GM23248 (cell line): ENCODE results near the gene FOXD1. TPM values are rescaled to one million over a fixed set of nuclear protein-coding genes. Genes with fewer than 3 reads are reported as not detected.

Experiments
- DNase-seq: peaks from one replicate; pipeline ENCODE4 v3.0.0-alpha.2; 2015
- H2AFZ ChIP-seq: fragments of 200-600 bp; sonication (generic); 2 replicates; pipeline ENCODE4 v1.6.1; 2016; ENCODE audit warnings: antibody characterized with exemption
- H3F3A ChIP-seq: fragments of 200-600 bp; sonication (generic); 2 replicates; pipeline ENCODE4 v1.6.1; 2016; ENCODE audit warnings: mild to moderate bottlenecking, antibody characterized with exemption, mixed run types; ENCODE audit not compliant: insufficient read depth
- H3K27ac ChIP-seq: fragments of 200-600 bp; sonication (generic); 2 replicates; pipeline ENCODE4 v1.5.1; 2016; ENCODE audit warnings: mild to moderate bottlenecking
- H3K27me3 ChIP-seq: fragments of 200-600 bp; sonication (generic); replicated peaks from 2 replicates; pipeline ENCODE4 v1.6.1; 2016; ENCODE audit warnings: mild to moderate bottlenecking; ENCODE audit not compliant: insufficient read depth
- H3K36me3 ChIP-seq: fragments of 200-600 bp; sonication (generic); 2 replicates; pipeline ENCODE4 v1.6.1; 2016; ENCODE audit warnings: low read depth, mild to moderate bottlenecking
- H3K4me1 ChIP-seq: fragments of 200-600 bp; sonication (generic); 2 replicates; pipeline ENCODE4 v1.6.1; 2016; ENCODE audit warnings: mild to moderate bottlenecking; ENCODE audit not compliant: insufficient read depth
- H3K4me2 ChIP-seq: fragments of 200-600 bp; sonication (generic); one replicate; pipeline ENCODE4 v1.6.1; 2016; ENCODE audit warnings: mild to moderate bottlenecking; ENCODE audit not compliant: unreplicated experiment
- H3K4me3 ChIP-seq: fragments of 200-600 bp; sonication (generic); 2 replicates; pipeline ENCODE4 v1.5.1; 2016; ENCODE audit warnings: mild to moderate bottlenecking
- H3K79me2 ChIP-seq: fragments of 200-600 bp; sonication (generic); 2 replicates; pipeline ENCODE4 v1.6.1; 2016; ENCODE audit warnings: mild to moderate bottlenecking; ENCODE audit not compliant: insufficient read depth
- H3K9ac ChIP-seq: fragments of 200-600 bp; sonication (generic); 2 replicates; pipeline ENCODE4 v1.6.1; 2016; ENCODE audit warnings: mild to moderate bottlenecking
- H3K9me2 ChIP-seq: fragments of 200-600 bp; sonication (generic); 2 replicates; pipeline ENCODE4 v1.6.1; 2016; ENCODE audit warnings: mixed run types, mild to moderate bottlenecking, moderate library complexity; ENCODE audit not compliant: insufficient read depth
- H3K9me3 ChIP-seq: fragments of 200-600 bp; sonication (generic); one replicate; pipeline ENCODE4 v1.6.1; 2017; ENCODE audit warnings: low read depth
- H4K20me1 ChIP-seq: fragments of 200-600 bp; sonication (generic); 2 replicates; pipeline ENCODE4 v1.6.0; 2016; ENCODE audit not compliant: insufficient read depth
- EZH2 ChIP-seq: fragments of 200-600 bp; sonication (generic); IDR thresholded peaks from 2 replicates; pipeline ENCODE4 v1.6.1; 2018; ENCODE audit warnings: antibody characterized with exemption, mild to moderate bottlenecking; ENCODE audit not compliant: insufficient read depth, poor library complexity, severe bottlenecking
- EZH2phosphoT487 ChIP-seq: fragments of 200-600 bp; sonication (generic); IDR thresholded peaks from 2 replicates; pipeline ENCODE4 v1.6.1; 2018; ENCODE audit warnings: antibody characterized with exemption, moderate library complexity, mild to moderate bottlenecking, low read depth; ENCODE audit not compliant: insufficient read depth
- WGBS, 2 experiments: methylation state at CpG; one replicate each; pipeline ENCODE4 v1.1.6; 2015 to 2017; ENCODE audit warnings: low lambda C conversion rate in 2 of 2, low coverage in 1 of 2; ENCODE audit errors: missing lambda C conversion rate in 2 of 2; 5-methylcytosine and 5-hydroxymethylcytosine counted together
- in situ Hi-C: fragments of 300-500 bp; cut with MboI; formaldehyde crosslinking; loops from 2 replicates; pipeline ENCODE4 v1.15.0; 2020
- polyA plus RNA-seq: library from polyadenylated mRNA; unstranded; fragments of >200 nt; fragmentation: Nextera tagmentation; extraction: Ambion mirVana; gene quantifications from 2 replicates; pipeline ENCODE4 v1.2.1, GENCODE V29; 2016
- total RNA-seq: library from RNA; depleted of rRNA; stranded (reverse); fragments of >200 nt; shearing (Covaris generic); gene quantifications from 2 replicates; pipeline ENCODE4 v1.2.3, GENCODE V29; 2014

The FOXD1 gene
- total and polyA plus RNA-seq, 2 experiments from 2014 or later = 8.0 to 53.9 TPM

- Histone ChIP-seq H3K79me2 (peaks cover 15% of the 10 kb centered on the region), H3K9ac (no peak overlapping the region), H3K4me2 (no peak overlapping the region), H4K20me1 (no peaks in the 10 kb centered on the region), H3K27ac (no peak overlapping the region), H3K9me3 (no peaks in the 10 kb centered on the region), H3K9me2 (no peaks in the 10 kb centered on the region), H3K4me1 (peaks cover 10% of the 10 kb centered on the region), H3K27me3 (no peaks in the 10 kb centered on the region), H3K36me3 (no peaks in the 10 kb centered on the region), H2AFZ (no peak overlapping the region), H3F3A (peaks cover 12% of the 10 kb centered on the region), H3K4me3 (no peak overlapping the region)
- in situ Hi-C loops = no loop called here
- TF ChIP-seq EZH2phosphoT487 (no peak), EZH2 (no peak)
- no peak for DNase-seq
Measured at GRCh38 chr5:73494721-73495120, 46.1 kb upstream of the FOXD1 start.

- in situ Hi-C loops = no loop called here
- Histone ChIP-seq H3K4me3 (no peak overlapping the region), H3K9me2 (no peaks in the 10 kb centered on the region), H3K79me2 (peaks cover 2% of the 10 kb centered on the region), H3K27ac (no peak overlapping the region), H3K27me3 (no peaks in the 10 kb centered on the region), H4K20me1 (no peaks in the 10 kb centered on the region), H3F3A (peaks cover 12% of the 10 kb centered on the region), H3K9ac (no peak overlapping the region), H3K4me2 (no peak overlapping the region), H3K36me3 (no peaks in the 10 kb centered on the region), H3K9me3 (no peaks in the 10 kb centered on the region), H3K4me1 (peaks cover 8% of the 10 kb centered on the region; the same call in 1 of the 2 replicates), H2AFZ (no peak overlapping the region)
- WGBS, 2 experiments = 67 to 71% methylated on average over 3 of the region's 3 CpGs
- TF ChIP-seq EZH2 = no peak
- no peak for TF ChIP-seq EZH2phosphoT487
- no peak for DNase-seq
Measured at GRCh38 chr5:73493421-73493820, 44.8 kb upstream of the FOXD1 start.

GRCh38 chr5:73491155-73491554 lies 42.6 kb upstream of the FOXD1 start:
- WGBS, 2 experiments = 46 to 60% methylated on average over 1 of the region's 1 CpG
- Histone ChIP-seq H3K36me3 (no peaks in the 10 kb centered on the region), H3K9me3 (no peaks in the 10 kb centered on the region), H3K4me3 (no peak overlapping the region), H3K4me2 (no peak overlapping the region), H3K9me2 (no peaks in the 10 kb centered on the region), H3K27me3 (no peaks in the 10 kb centered on the region), H3K27ac (no peak overlapping the region), H3K9ac (no peak overlapping the region), H3K4me1 (no peaks in the 10 kb centered on the region), H3F3A (no peaks in the 10 kb centered on the region), H3K79me2 (no peaks in the 10 kb centered on the region), H4K20me1 (no peaks in the 10 kb centered on the region), H2AFZ (no peak overlapping the region)
- in situ Hi-C loops = no loop called here
- TF ChIP-seq EZH2phosphoT487 = no peak
- TF ChIP-seq EZH2 = no peak
- DNase-seq = no peak

- no peaks in the 10 kb centered on the region for H4K20me1 ChIP-seq
- no peak overlapping the region for H3K4me3 ChIP-seq
- no peak overlapping the region for H2AFZ ChIP-seq
- TF ChIP-seq EZH2 (no peak), EZH2phosphoT487 (no peak)
- H3K27ac ChIP-seq = no peak overlapping the region
- no peaks in the 10 kb centered on the region for H3K79me2 ChIP-seq
- in situ Hi-C loops = no loop called here
- H3K9me3 ChIP-seq = no peaks in the 10 kb centered on the region
- no peak overlapping the region for H3K9ac ChIP-seq
- no peak for DNase-seq
- WGBS, 2 experiments = 69 to 76% methylated on average over 2 of the region's 2 CpGs
- no peaks in the 10 kb centered on the region for H3K36me3 ChIP-seq
- H3F3A ChIP-seq = no peaks in the 10 kb centered on the region
- H3K4me2 ChIP-seq = no peak overlapping the region
- no peaks in the 10 kb centered on the region for H3K9me2 ChIP-seq
- no peaks in the 10 kb centered on the region for H3K27me3 ChIP-seq
- H3K4me1 ChIP-seq = no peaks in the 10 kb centered on the region
Measured at GRCh38 chr5:73490088-73490487, 41.5 kb upstream of the FOXD1 start.

- Histone ChIP-seq H3K27ac (no peak overlapping the region), H3K36me3 (no peaks in the 10 kb centered on the region), H3K4me2 (no peak overlapping the region), H3K79me2 (no peaks in the 10 kb centered on the region), H3K4me3 (no peak overlapping the region), H2AFZ (no peak overlapping the region), H3K9me3 (no peaks in the 10 kb centered on the region), H3F3A (no peaks in the 10 kb centered on the region), H3K4me1 (no peaks in the 10 kb centered on the region), H3K27me3 (no peaks in the 10 kb centered on the region), H3K9me2 (no peaks in the 10 kb centered on the region), H4K20me1 (no peaks in the 10 kb centered on the region), H3K9ac (no peak overlapping the region)
- 59 to 61% methylated on average over 3 of the region's 3 CpGs for WGBS, 2 experiments
- in situ Hi-C loops = no loop called here
- no peak for DNase-seq
- TF ChIP-seq EZH2 (no peak), EZH2phosphoT487 (no peak)
Measured at GRCh38 chr5:73488806-73489205, 40.2 kb upstream of the FOXD1 start.
